ENCODE measurements around the gene KIR3DL2.

GRCh38 chr19:54851353-54851752, 1.1 kb downstream of the KIR3DL2 start:
- TF ChIP-seq CTCF (IDR thresholded peaks at IDR 0.05): no peak
- TF ChIP-seq POLR2A (IDR thresholded peaks at IDR 0.05): no peak
